CD4-positive, alpha-beta T cell treated with Interleukin-21 for 1 hour (primary cell): ENCODE measurements around the gene GSTK1.
"Not testable (repeated sequence)": the region's sequence is repeated elsewhere in the genome, so short reads cannot be mapped to it uniquely, and the experiment has no call there.

Experiments used
- DNase-seq: peaks from one replicate; pipeline ENCODE4 v3.0.0-alpha.2; 2020

The GSTK1 gene

GRCh38 chr7:143279186-143280098, 16.2 kb downstream of the GSTK1 start:
- DNase-seq: peak; percentile 70

- no peak for DNase-seq
Observed at GRCh38 chr7:143280160-143280559, 16.9 kb downstream of the GSTK1 start.

GRCh38 chr7:143280566-143280965, 17.3 kb downstream of the GSTK1 start:
- DNase-seq: no peak

GRCh38 chr7:143281529-143281928, 18.3 kb downstream of the GSTK1 start:
- no peak for DNase-seq

- no peak for DNase-seq
Observed at GRCh38 chr7:143282124-143282523, 18.9 kb downstream of the GSTK1 start.

GRCh38 chr7:143283381-143283780, 20.1 kb downstream of the GSTK1 start:
- DNase-seq: no peak

GRCh38 chr7:143284591-143285469, 21.6 kb downstream of the GSTK1 start, which contains the start of gene TMEM139:
Gene TMEM139 (plus strand): TSS chr7:143284958. CDS start chr7:143285958, 1,000 bp downstream.
- DNase-seq: no peak

- no peak for DNase-seq
Observed at GRCh38 chr7:143285470-143285778, 22.2 kb downstream of the GSTK1 start.

- DNase-seq: no peak
Observed at GRCh38 chr7:143285806-143286521, 22.7 kb downstream of the GSTK1 start.

- no peak for DNase-seq
Observed at GRCh38 chr7:143286522-143286890, 23.3 kb downstream of the GSTK1 start.

GRCh38 chr7:143287339-143287934, 24.2 kb downstream of the GSTK1 start:
- DNase-seq: no peak

GRCh38 chr7:143287935-143288826, 24.9 kb downstream of the GSTK1 start, which contains the start of gene CASP2:
Gene CASP2 (plus strand): TSS chr7:143288351. CDS start chr7:143288456, 105 bp downstream.
- peak; percentile 99 for DNase-seq

- no peak for DNase-seq
Observed at GRCh38 chr7:143288836-143289235, 25.6 kb downstream of the GSTK1 start.

GRCh38 chr7:143289421-143289820, 26.2 kb downstream of the GSTK1 start:
- no peak for DNase-seq

GRCh38 chr7:143289888-143290287, 26.6 kb downstream of the GSTK1 start:
- not testable (repeated sequence) for DNase-seq

- no peak for DNase-seq
Observed at GRCh38 chr7:143290293-143290692, 27.1 kb downstream of the GSTK1 start.

- DNase-seq: no peak
Observed at GRCh38 chr7:143292876-143293275, 29.6 kb downstream of the GSTK1 start.

GRCh38 chr7:143295870-143296269, 32.6 kb downstream of the GSTK1 start:
- no peak for DNase-seq

- no peak for DNase-seq
Observed at GRCh38 chr7:143296686-143297085, 33.4 kb downstream of the GSTK1 start.

GRCh38 chr7:143299346-143299745, 36.1 kb downstream of the GSTK1 start:
- no peak for DNase-seq

GRCh38 chr7:143299840-143300239, 36.6 kb downstream of the GSTK1 start:
- DNase-seq: peak; percentile 74
